HFFc6 (cell line): ENCODE results near the gene SMC5. TPM values are rescaled to one million over a fixed set of nuclear protein-coding genes. Genes with fewer than 3 reads are reported as not detected.

Experiments used
- DNase-seq: peaks from one replicate; pipeline ENCODE4 v3.0.0-alpha.2; 2018
- H3K27ac Mint-ChIP-seq: 2 replicates; pipeline ENCODE4 v1.8.0; 2020; ENCODE audit warnings: mild to moderate bottlenecking, mixed read lengths
- H3K27me3 Mint-ChIP-seq: 2 replicates; pipeline ENCODE4 v1.8.0; 2021; ENCODE audit warnings: mild to moderate bottlenecking, moderate library complexity, mixed read lengths; ENCODE audit not compliant: insufficient read depth
- H3K36me3 Mint-ChIP-seq: 2 replicates; pipeline ENCODE4 v1.8.0; 2021; ENCODE audit warnings: low read depth, mixed read lengths
- H3K4me1 Mint-ChIP-seq: 2 replicates; pipeline ENCODE4 v1.8.0; 2020; ENCODE audit warnings: low read depth, mixed read lengths
- H3K4me3 Mint-ChIP-seq: 2 replicates; pipeline ENCODE4 v1.8.0; 2020; ENCODE audit warnings: mild to moderate bottlenecking, moderate library complexity, mixed read lengths
- H3K9me3 Mint-ChIP-seq: 2 replicates; pipeline ENCODE4 v1.8.0; 2020; ENCODE audit warnings: mild to moderate bottlenecking, mixed read lengths
- long read RNA-seq: library from polyadenylated mRNA; unstranded; transcript quantifications from one replicate; pipeline ENCODE4 v2.0.0, GENCODE V29; 2019
- total RNA-seq, 6 experiments: library from RNA; stranded (reverse); fragmentation: NEBNext Ultra II Directional; extraction: Animal tissue kit (Norgen Biotek cat#: 25700); gene quantifications; 2 replicates in 1 of 6; 3 replicates in 5 of 6; pipeline ENCODE4 v1.2.3, GENCODE V29; 2021
- TF ChIP-seq, protein P1 (sequence below): fragments of 200-600 bp; sonication (generic); IDR thresholded peaks from 2 replicates; pipeline ENCODE4 v1.5.0; 2021; ENCODE audit warnings: antibody characterized with exemption, mild to moderate bottlenecking

The SMC5 gene
- total RNA-seq = 10 to 100 TPM; 16.4 to 20.3 (median 19.2) TPM
- long read RNA-seq, partial matches to known transcripts = 18 of 25 reads
- long read RNA-seq, other reads (novel, unspliced or antisense) = 7 of 25 reads

DNA sequence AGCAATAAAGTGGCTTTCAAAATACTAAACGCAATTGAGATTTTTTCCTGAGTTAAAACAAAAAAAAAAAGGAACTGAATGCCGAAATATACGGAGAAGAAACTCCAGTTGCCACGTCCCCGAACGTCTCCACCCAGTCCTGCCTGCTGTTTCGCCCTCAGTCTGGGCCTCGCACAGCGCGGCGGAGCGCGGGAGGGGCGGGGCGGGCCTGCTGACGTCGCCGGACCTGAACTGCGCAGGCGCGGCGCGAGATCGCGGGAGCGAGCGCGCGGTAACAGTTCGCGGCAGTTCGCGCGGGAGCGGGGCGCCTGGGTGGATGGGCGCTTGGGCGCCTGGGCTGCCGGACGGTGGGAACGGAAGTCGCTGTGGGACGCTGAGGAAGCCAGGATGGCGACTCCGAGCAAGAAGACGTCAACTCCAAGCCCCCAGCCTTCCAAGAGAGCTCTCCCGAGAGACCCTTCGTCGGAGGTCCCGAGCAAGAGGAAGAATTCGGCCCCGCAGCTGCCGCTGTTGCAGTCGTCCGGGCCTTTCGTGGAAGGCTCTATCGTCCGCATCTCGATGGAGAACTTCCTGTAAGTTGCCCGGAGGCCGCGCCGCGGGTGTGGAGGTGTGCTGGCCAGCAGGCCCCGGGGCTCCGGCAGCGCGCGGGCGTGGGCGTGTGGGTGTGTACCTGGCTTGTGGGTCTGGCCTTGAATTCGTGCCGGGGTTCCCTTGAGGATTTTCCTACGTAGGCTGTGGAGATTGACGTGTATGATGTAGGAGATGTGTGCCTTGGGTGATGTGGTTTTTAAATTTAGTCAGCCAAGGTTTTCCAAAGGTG is at the start of gene SMC5:
SMC5 (plus strand) TSS at position 287 of the 820 bp plus-strand sequence; CDS start at position 388, 101 bp downstream.
- H3K4me1 Mint-ChIP-seq = peaks cover 86% of the 10 kb centered on the region
- TF ChIP-seq, protein P1, sequence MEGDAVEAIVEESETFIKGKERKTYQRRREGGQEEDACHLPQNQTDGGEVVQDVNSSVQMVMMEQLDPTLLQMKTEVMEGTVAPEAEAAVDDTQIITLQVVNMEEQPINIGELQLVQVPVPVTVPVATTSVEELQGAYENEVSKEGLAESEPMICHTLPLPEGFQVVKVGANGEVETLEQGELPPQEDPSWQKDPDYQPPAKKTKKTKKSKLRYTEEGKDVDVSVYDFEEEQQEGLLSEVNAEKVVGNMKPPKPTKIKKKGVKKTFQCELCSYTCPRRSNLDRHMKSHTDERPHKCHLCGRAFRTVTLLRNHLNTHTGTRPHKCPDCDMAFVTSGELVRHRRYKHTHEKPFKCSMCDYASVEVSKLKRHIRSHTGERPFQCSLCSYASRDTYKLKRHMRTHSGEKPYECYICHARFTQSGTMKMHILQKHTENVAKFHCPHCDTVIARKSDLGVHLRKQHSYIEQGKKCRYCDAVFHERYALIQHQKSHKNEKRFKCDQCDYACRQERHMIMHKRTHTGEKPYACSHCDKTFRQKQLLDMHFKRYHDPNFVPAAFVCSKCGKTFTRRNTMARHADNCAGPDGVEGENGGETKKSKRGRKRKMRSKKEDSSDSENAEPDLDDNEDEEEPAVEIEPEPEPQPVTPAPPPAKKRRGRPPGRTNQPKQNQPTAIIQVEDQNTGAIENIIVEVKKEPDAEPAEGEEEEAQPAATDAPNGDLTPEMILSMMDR = no peak
- H3K27ac Mint-ChIP-seq = peak within 1 kb of the TSS; percentile 99
- H3K9me3 Mint-ChIP-seq = peaks cover 6% of the 10 kb centered on the region
- peak within 1 kb of the TSS; percentile 96 for H3K4me3 Mint-ChIP-seq
- peaks cover 41% of the 10 kb centered on the region for H3K36me3 Mint-ChIP-seq
- peak; percentile 88 for DNase-seq
- H3K27me3 Mint-ChIP-seq = no peaks in the 10 kb centered on the region; the same call in none of the 2 replicates

DNA sequence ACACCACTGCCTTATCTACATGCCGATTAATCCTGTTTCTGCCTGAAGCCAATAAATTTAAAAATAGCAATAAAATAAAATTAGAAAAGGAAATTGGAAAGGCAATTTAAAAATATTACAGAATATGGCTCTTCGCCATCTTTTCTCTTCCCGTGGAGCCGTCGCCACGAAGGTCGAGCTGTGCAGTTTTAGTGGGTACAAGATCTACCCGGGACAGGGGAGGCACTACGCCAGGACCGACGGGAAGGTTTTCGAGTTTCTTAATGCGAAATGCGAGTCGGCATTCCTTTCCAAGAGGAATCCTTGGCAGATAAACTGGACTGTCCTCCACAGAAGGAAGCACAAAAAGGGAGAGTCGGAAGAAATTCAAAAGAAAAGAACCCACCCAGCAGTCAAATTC is 41.7 kb upstream of the SMC5 start:
- no peak for DNase-seq
- peaks cover 4% of the 10 kb centered on the region; the same call in 1 of the 2 replicates for H3K9me3 Mint-ChIP-seq
- no peaks in the 10 kb centered on the region for H3K27me3 Mint-ChIP-seq
- H3K4me1 Mint-ChIP-seq = peaks cover 59% of the 10 kb centered on the region
- peaks cover 34% of the 10 kb centered on the region for H3K36me3 Mint-ChIP-seq
- no peak overlapping the region for H3K4me3 Mint-ChIP-seq
- H3K27ac Mint-ChIP-seq = no peak overlapping the region
- TF ChIP-seq, protein P1 = no peak

DNA sequence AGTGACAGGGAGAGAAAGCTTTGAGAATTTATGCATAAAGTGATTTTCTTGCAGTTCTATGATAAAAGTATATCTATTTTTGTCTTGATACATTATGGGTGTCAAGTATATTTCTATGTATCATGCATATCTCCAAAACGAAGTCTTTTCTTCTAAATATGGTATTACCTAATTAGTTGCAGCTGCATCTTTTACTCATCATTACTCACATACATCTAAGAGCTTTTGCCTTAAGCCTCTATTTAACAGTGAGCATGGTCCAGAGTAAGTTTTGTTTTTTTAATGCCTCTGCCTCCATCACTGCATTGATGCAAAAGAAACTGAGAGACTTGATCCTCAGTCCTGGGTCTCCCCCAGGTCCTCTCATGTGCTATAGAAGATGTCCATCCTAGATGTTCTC is 40.0 kb upstream of the SMC5 start:
- TF ChIP-seq, protein P1 = no peak

DNA sequence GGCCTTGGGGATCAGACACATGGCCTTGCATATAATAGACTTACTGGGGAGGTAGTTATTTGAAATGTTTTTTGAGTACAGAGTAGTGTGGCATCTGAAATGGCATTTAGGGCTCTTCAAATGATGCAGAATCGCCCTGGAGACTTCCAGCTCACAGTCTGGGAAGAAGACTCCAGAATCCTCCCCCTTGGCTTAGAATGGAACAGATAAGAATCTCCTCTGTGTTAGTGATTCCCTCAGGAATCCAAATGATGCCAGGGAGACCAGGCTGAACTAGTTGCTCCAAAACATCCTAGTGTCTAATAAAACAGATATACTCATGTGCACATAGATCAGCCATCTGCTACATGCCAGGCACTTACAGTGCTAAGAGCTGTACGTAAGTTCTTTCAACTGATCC is 38.6 kb upstream of the SMC5 start:
- DNase-seq = peak; percentile 83
- H3K36me3 Mint-ChIP-seq = peaks cover 5% of the 10 kb centered on the region
- no peak overlapping the region for H3K4me3 Mint-ChIP-seq
- H3K27ac Mint-ChIP-seq = peak overlapping the region; percentile 66
- H3K9me3 Mint-ChIP-seq = no peaks in the 10 kb centered on the region
- peaks cover 55% of the 10 kb centered on the region for H3K4me1 Mint-ChIP-seq
- no peaks in the 10 kb centered on the region for H3K27me3 Mint-ChIP-seq
- TF ChIP-seq, protein P1 = no peak

More for the DNA sequence above, 40.0 kb upstream of the SMC5 start:
- H3K4me3 Mint-ChIP-seq = peak overlapping the region; percentile 49; the same call in 1 of the 2 replicates
- peak overlapping the region; percentile 77 for H3K27ac Mint-ChIP-seq
- H3K36me3 Mint-ChIP-seq = peaks cover 20% of the 10 kb centered on the region
- peaks cover 68% of the 10 kb centered on the region for H3K4me1 Mint-ChIP-seq
- peak; percentile 79 for DNase-seq
- no peaks in the 10 kb centered on the region for H3K27me3 Mint-ChIP-seq
- H3K9me3 Mint-ChIP-seq = no peaks in the 10 kb centered on the region

DNA sequence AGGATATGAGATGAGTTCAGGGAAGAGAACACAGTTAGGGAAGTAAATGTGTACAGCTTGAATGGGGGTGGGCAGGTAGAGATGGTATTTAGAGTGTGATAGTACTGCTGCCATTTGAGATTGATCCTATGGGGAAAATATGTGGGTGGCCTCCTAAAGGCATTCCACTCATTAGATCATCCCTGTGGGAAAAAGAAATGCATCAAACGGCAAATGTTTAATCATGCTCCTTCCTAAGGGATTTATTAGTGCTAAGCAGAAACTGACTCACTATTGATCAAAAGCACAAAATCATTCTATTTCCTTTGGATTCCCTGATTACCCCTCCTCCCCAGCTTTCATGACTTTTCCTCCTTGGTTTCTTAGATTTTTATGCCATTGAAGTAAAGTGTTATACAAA is 36.4 kb upstream of the SMC5 start:
- TF ChIP-seq, protein P1 = no peak
- no peaks in the 10 kb centered on the region for H3K9me3 Mint-ChIP-seq
- no peaks in the 10 kb centered on the region for H3K27me3 Mint-ChIP-seq
- peak overlapping the region; percentile 10 for H3K27ac Mint-ChIP-seq
- peak; percentile 22 for DNase-seq
- H3K4me3 Mint-ChIP-seq = no peak overlapping the region
- no peaks in the 10 kb centered on the region for H3K36me3 Mint-ChIP-seq
- H3K4me1 Mint-ChIP-seq = peaks cover 48% of the 10 kb centered on the region
